Aorta (tissue), 5 donors: Measurements from ENCODE around the gene BIRC5. TPM values are rescaled to one million over a fixed set of nuclear protein-coding genes. Genes with fewer than 3 reads are reported as not detected.

ENCODE experiments used
- ATAC-seq: fragments of 200-7000 bp; cut with Tn5 transposase; one replicate; pipeline ENCODE4 v1.9.1; 2022; ENCODE audit warnings: moderate library complexity; ENCODE audit not compliant: low FRiP score
- DNase-seq, 2 donors: peaks; one replicate each; pipeline ENCODE4 v3.0.0-alpha.2; 2020
- H3K27ac ChIP-seq, 2 donors: one replicate each; pipeline ENCODE4 v1.5.1; 2013; ENCODE audit warnings: low read length in 2 of 2, mild to moderate bottlenecking in 2 of 2, moderate library complexity in 2 of 2, control low read depth in 1 of 2, inconsistent platforms in 1 of 2, low read depth in 1 of 2
- H3K27me3 ChIP-seq, 2 donors: one replicate each; pipeline ENCODE4 v1.6.1; 2013; ENCODE audit warnings: control low read depth in 1 of 2, low read length in 1 of 2, mild to moderate bottlenecking in 1 of 2, moderate library complexity in 1 of 2; ENCODE audit not compliant: insufficient read depth in 2 of 2, control insufficient read depth in 1 of 2
- H3K36me3 ChIP-seq, 2 donors: one replicate each; pipeline ENCODE4 v1.6.1; 2013; ENCODE audit warnings: control low read depth in 1 of 2, low read length in 1 of 2, mild to moderate bottlenecking in 1 of 2; ENCODE audit not compliant: insufficient read depth in 2 of 2, control insufficient read depth in 1 of 2
- H3K4me1 ChIP-seq, 2 donors: one replicate each; pipeline ENCODE4 v1.6.1; 2013; ENCODE audit warnings: low read length in 2 of 2, control low read depth in 1 of 2, mild to moderate bottlenecking in 1 of 2, moderate library complexity in 1 of 2; ENCODE audit not compliant: insufficient read depth in 2 of 2, control insufficient read depth in 1 of 2
- H3K4me3 ChIP-seq, 2 donors: one replicate each; pipeline ENCODE4 v1.5.1; 2013; ENCODE audit warnings: low read length in 2 of 2, control low read depth in 1 of 2, mild to moderate bottlenecking in 1 of 2
- H3K9me3 ChIP-seq: one replicate; pipeline ENCODE4 v1.6.1; 2013; ENCODE audit warnings: mild to moderate bottlenecking, low read length; ENCODE audit not compliant: control insufficient read depth
- WGBS, 2 donors: extraction: QIAGEN DNeasy Blood & Tissue Kit; methylation state at CpG; one replicate each; pipeline ENCODE4 v1.1.7; 2013; 5-methylcytosine and 5-hydroxymethylcytosine counted together
- intact Hi-C, 2 donors: fragments of 100-400 bp; cut with DNase I; formaldehyde crosslinking; loops; one replicate each; pipeline versions ENCODE4 v1.14.2 to v1.15.0; 2022
- polyA plus RNA-seq, 2 donors: library from polyadenylated mRNA; stranded (reverse); fragments of 200-250 nt; gene quantifications; one replicate each; pipeline ENCODE4 v1.2.3, GENCODE V29; 2013
- total RNA-seq, 2 donors: library from RNA; stranded (reverse); fragmentation: NEBNext Ultra II Directional; extraction: Animal tissue kit (Norgen Biotek cat#: 25700); gene quantifications; one replicate each; pipeline ENCODE4 v1.2.1, GENCODE V29; 2021
- donor health status: healthy with polysubstance abuse.
- donor health status: Bipolar disorder and iron deficiency.
- donor health status: DM: no; HTN: no; CAD: no.
- donor health status: DM: no; HTN: no; CAD: no.
- donor health status: DM: yes; HTN: yes; CAD: no.

BIRC5 gene
- total and polyA plus RNA-seq, 4 donors, result 0.10 to 3.4 (median 1.7) TPM

GRCh38 chr17:78172249-78173051 lies 41.6 kb upstream of the BIRC5 start:
- no peaks in the 10 kb centered on the region for H3K4me1 ChIP-seq
- no peaks in the 10 kb centered on the region for H3K27me3 ChIP-seq
- H3K4me3 ChIP-seq, result no peak overlapping the region

GRCh38 chr17:78173097-78173715 lies 40.8 kb upstream of the BIRC5 start:
- WGBS, 2 donors, result 44 to 62% methylated on average over 11 of the region's 11 CpGs
- intact Hi-C loops, result loop anchor here in 1 of 2 donors (5.0 kb wide), 1 partner anchor 61 kb away; no protein-coding TSS in a partner anchor
- no peaks in the 10 kb centered on the region for H3K4me1 ChIP-seq
- ATAC-seq (no peak), DNase-seq (no peak)
- H3K27ac ChIP-seq, result peak overlapping the region in 1 of 2 donors; percentile 43
- H3K36me3 ChIP-seq, result no peaks in the 10 kb centered on the region
- no peaks in the 10 kb centered on the region for H3K9me3 ChIP-seq
- H3K4me3 ChIP-seq, result no peak overlapping the region
- no peaks in the 10 kb centered on the region for H3K27me3 ChIP-seq

More at GRCh38 chr17:78172249-78173051, 41.6 kb upstream of the BIRC5 start:
- ATAC-seq (no peak), DNase-seq (peak in 1 of 2 donors; percentile 83)
- Histone ChIP-seq H3K27ac (peak overlapping the region in 1 of 2 donors; percentile 43), H3K36me3 (no peaks in the 10 kb centered on the region), H3K9me3 (no peaks in the 10 kb centered on the region)
- intact Hi-C loops, result loop anchor here in 1 of 2 donors (5.0 kb wide), 1 partner anchor 60 kb away; no protein-coding TSS in a partner anchor
- 38 to 45% methylated on average over 18 to 19 of the region's 19 CpGs for WGBS, 2 donors

GRCh38 chr17:78174346-78174869 lies 39.6 kb upstream of the BIRC5 start:
- no peak overlapping the region for H3K4me3 ChIP-seq
- peak; percentile 84 for ATAC-seq
- H3K27me3 ChIP-seq, result no peaks in the 10 kb centered on the region

GRCh38 chr17:78174870-78175642 lies 39.0 kb upstream of the BIRC5 start:
- Histone ChIP-seq H3K36me3 (no peaks in the 10 kb centered on the region), H3K27me3 (no peaks in the 10 kb centered on the region), H3K4me1 (peaks cover 0 to 2% of the 10 kb centered on the region in 2 donors), H3K9me3 (no peaks in the 10 kb centered on the region), H3K4me3 (no peak overlapping the region), H3K27ac (peak overlapping the region; percentile 52 to 65)
- intact Hi-C loops, result loop anchor here (1.0 to 5.0 kb wide), 2 partner anchors 63 to 76 kb away; no protein-coding TSS in a partner anchor
- 62 to 72% methylated on average over 28 of the region's 28 CpGs for WGBS, 2 donors
- ATAC-seq (no peak), DNase-seq (no peak)

More at GRCh38 chr17:78174346-78174869, 39.6 kb upstream of the BIRC5 start:
- DNase-seq, result peak; percentile 93 to 94
- intact Hi-C loops, result loop anchor here in 1 of 2 donors (1.0 to 5.0 kb wide), 2 partner anchors 62 to 77 kb away; no protein-coding TSS in a partner anchor
- no peaks in the 10 kb centered on the region for H3K36me3 ChIP-seq
- peaks cover 0 to 2% of the 10 kb centered on the region in 2 donors for H3K4me1 ChIP-seq
- 2 to 4% methylated on average over 15 of the region's 15 CpGs for WGBS, 2 donors
- H3K9me3 ChIP-seq, result no peaks in the 10 kb centered on the region
- H3K27ac ChIP-seq, result peak overlapping the region; percentile 16 to 65

GRCh38 chr17:78175643-78175981 lies 38.4 kb upstream of the BIRC5 start:
- H3K9me3 ChIP-seq, result no peaks in the 10 kb centered on the region
- peak overlapping the region; percentile 52 to 65 for H3K27ac ChIP-seq
- ATAC-seq (no peak), DNase-seq (no peak)
- H3K4me3 ChIP-seq, result no peak overlapping the region
- WGBS, 2 donors, result 65 to 72% methylated on average over 14 of the region's 14 CpGs
- peaks cover under 1 to 2% of the 10 kb centered on the region in 2 donors for H3K4me1 ChIP-seq
- no peaks in the 10 kb centered on the region for H3K27me3 ChIP-seq
- intact Hi-C loops, result loop anchor here in 1 of 2 donors (5.0 kb wide), 1 partner anchor 63 kb away; no protein-coding TSS in a partner anchor
- no peaks in the 10 kb centered on the region for H3K36me3 ChIP-seq

GRCh38 chr17:78176548-78177025 lies 37.5 kb upstream of the BIRC5 start:
- no peaks in the 10 kb centered on the region for H3K27me3 ChIP-seq
- H3K36me3 ChIP-seq, result no peaks in the 10 kb centered on the region
- ATAC-seq (no peak), DNase-seq (peak; percentile 85 to 91)
- intact Hi-C loops, result loop anchor here in 1 of 2 donors (5.0 kb wide), 1 partner anchor 64 kb away; no protein-coding TSS in a partner anchor
- H3K4me3 ChIP-seq, result no peak overlapping the region
- peak overlapping the region in 1 of 2 donors; percentile 42 for H3K27ac ChIP-seq
- H3K9me3 ChIP-seq, result no peaks in the 10 kb centered on the region
- 40 to 43% methylated on average over 14 of the region's 14 CpGs for WGBS, 2 donors
- peaks cover 2 to 4% of the 10 kb centered on the region in 2 donors for H3K4me1 ChIP-seq

- peak; percentile 83 to 85 for DNase-seq
- peak; percentile 60 for ATAC-seq
- intact Hi-C loops, result loop anchor here in 1 of 2 donors (5.0 kb wide), 1 partner anchor 67 kb away; no protein-coding TSS in a partner anchor
Measured at GRCh38 chr17:78179372-78179771, 34.7 kb upstream of the BIRC5 start.

GRCh38 chr17:78180083-78180482 lies 34.0 kb upstream of the BIRC5 start:
- Histone ChIP-seq H3K4me3 (no peak overlapping the region), H3K27me3 (no peaks in the 10 kb centered on the region), H3K36me3 (no peaks in the 10 kb centered on the region), H3K4me1 (peaks cover 2 to 5% of the 10 kb centered on the region in 2 donors), H3K27ac (peak overlapping the region; percentile 31 to 94), H3K9me3 (no peaks in the 10 kb centered on the region)
- DNase-seq, result no peak
- WGBS, 2 donors, result 13 to 18% methylated on average over 14 of the region's 14 CpGs
- intact Hi-C loops, result no loop called here
- no peak for ATAC-seq

More at GRCh38 chr17:78179372-78179771, 34.7 kb upstream of the BIRC5 start:
- no peaks in the 10 kb centered on the region for H3K9me3 ChIP-seq
- no peak overlapping the region for H3K4me3 ChIP-seq
- H3K27ac ChIP-seq, result peak overlapping the region; percentile 31 to 94
- WGBS, 2 donors, result 44 to 57% methylated on average over 17 of the region's 17 CpGs
- peaks cover 2 to 4% of the 10 kb centered on the region in 2 donors for H3K4me1 ChIP-seq
- no peaks in the 10 kb centered on the region for H3K36me3 ChIP-seq
- H3K27me3 ChIP-seq, result no peaks in the 10 kb centered on the region
